ENCODE measurements around the gene FNDC10. TPM values are rescaled to one million over a fixed set of nuclear protein-coding genes. Genes with fewer than 3 reads are reported as not detected.
A peak's percentile ranks its signal among the peaks of the same experiment; 100 is the strongest.
"Not testable (repeated sequence)": the region's sequence is repeated elsewhere in the genome, so short reads cannot be mapped to it uniquely, and the experiment has no call there.

Gene FNDC10
- total RNA-seq, 1 donor from 2014 or later = 2.4 TPM

DNA sequence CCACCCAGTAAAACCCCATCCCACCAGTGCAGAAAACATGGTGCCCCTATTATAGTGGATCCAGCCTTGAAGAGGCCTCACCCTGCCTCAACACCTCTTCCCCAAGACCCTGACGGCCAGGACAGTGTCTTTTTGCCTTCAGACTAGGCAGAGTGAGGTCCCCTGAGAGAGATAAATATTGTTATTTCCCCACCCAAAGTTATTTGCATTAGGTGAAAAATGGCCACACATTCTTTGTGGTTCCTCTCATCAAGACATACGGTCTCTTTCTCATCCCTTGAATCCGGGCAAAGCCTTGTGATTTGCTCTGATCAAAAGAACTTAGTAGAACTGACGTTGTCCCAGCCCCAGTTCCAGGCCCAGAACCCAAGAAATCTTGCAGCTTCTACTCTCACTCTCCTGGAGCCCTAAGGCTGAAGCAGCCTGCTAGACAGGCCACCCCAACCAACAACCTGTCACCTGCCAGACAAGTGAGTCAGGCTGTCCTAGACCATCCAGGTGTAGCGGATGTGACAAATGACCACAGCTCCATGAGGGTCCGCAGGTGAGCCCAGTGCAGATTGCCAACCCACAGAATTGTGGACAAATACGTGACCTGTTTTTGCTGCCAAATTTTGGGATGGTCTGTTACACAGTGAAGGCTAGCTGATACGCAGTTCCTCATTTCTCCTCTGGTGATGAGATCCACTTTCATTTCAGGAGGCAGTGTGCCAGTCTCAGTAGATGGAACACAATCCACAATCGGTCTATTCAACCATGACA, 17.2 kb downstream of the FNDC10 start:
- intact Hi-C loops (cut with DNase I) = no loop called here
- DNase-seq (ENCODE audit: low spot score) = no peak
- ATAC-seq = no peak

DNA sequence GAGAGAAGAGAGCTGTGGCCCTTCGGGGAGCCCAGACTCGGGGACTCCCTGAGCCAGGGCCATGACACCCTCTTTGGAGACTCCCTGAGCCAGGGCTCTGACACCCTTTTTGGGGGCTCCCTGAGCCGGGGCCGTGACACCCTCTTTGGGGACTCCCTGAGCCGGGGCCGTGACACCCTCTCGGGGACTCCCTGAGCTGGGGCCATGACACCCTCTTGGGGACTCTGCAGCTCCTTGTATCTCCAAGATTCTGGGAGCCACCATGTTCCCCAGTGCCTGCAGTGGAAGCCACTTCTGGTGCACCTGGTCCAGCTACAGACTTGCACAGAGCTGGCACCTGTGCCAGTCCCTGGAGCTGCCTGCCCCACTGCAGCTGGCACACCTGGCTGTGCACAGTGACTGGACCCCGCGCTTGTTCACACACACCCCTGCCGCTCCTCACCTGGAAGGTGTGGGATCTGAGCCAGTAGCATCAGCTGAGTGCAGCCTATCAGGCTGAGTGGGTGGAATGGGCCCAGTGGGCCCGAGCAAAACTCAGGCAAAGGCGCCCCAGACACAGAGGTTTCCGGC, 21.5 kb downstream of the FNDC10 start:
- ATAC-seq = no peak
- intact Hi-C loops (cut with DNase I) = no loop called here

DNA sequence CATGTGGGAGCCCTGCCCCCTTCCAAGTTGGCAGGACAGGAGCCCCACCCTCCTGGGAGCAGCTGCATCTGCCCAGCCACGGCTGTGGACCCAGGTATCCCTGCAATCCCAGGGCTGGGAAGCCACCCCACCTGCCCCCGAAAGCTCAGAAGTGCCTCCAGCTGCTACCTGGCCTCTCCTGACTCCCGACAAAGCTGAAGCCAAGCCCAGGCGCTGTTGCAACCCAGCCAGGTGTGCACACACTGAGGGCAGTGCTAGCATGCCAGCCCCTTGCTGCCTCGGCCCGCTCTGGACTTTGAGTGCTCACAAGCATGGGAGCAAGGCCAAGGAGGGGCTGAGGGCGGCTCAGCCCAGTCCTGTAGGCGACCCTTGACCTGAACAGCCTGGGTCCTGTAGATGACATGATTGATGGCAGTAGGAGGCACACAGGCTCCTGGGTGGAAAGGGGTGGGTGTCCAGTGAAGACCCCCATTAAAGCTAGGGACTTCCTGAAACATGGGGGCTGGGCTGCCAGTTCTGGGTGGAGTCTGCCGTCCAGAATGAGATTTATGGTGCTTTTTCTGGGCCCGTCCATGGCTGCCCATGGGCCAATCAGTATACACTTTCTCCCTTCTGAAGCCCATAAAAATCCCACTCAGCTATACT, 22.4 kb downstream of the FNDC10 start:
- intact Hi-C loops (cut with DNase I) = no loop called here
- DNase-seq (ENCODE audit: low spot score) (no peak), ATAC-seq (no peak)

More for the DNA sequence above, 21.5 kb downstream of the FNDC10 start:
- no peak for DNase-seq (ENCODE audit: low spot score)

DNA sequence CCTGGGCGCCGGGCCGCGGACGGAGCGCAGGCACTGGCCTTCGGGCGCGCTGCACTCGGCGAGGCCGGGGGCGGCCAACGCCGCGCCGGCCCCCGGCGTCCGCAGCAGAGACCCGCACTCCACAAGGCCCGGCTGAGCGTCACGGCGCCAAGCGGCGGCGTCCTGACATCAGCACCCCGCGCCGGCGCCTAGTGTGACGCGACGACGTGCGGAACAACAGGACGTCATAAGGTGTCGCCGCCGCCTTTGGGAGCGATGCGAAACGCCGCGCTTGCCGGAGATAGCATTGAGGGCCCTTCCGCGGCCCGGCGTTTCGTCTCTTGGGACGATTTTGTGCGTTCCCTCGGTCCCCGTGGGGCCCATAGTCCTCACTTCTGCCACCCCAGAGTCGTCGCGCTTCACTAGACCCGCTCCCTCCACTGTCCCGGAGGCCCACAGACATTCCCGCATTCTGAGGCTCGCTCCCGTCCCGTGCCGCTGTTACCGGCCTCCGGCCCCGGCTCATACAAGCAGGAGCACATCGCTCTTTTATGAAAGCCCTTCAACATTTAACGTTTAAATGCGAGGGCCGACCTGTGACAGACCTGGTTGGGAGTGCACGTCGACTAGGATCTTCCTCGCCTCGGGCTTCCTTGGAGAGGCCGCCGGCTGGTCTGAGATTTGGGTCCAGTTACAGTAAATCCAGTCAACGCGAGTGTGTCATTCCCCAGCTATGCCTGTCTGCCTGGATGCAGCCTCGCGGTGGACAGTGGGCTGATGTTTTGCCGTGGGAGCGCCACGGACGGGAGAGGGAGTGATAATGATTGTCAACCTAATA, 25.0 kb downstream of the FNDC10 start, which contains the start of gene SSU72:
Gene SSU72 (minus strand): TSS at position 143 of the 817 bp plus-strand sequence. CDS start 306 bp downstream, outside the sequence.
- ATAC-seq (peak; percentile 98), DNase-seq (ENCODE audit: low spot score) (peak; percentile 95)
- intact Hi-C loops (cut with DNase I) = no loop called here

DNA sequence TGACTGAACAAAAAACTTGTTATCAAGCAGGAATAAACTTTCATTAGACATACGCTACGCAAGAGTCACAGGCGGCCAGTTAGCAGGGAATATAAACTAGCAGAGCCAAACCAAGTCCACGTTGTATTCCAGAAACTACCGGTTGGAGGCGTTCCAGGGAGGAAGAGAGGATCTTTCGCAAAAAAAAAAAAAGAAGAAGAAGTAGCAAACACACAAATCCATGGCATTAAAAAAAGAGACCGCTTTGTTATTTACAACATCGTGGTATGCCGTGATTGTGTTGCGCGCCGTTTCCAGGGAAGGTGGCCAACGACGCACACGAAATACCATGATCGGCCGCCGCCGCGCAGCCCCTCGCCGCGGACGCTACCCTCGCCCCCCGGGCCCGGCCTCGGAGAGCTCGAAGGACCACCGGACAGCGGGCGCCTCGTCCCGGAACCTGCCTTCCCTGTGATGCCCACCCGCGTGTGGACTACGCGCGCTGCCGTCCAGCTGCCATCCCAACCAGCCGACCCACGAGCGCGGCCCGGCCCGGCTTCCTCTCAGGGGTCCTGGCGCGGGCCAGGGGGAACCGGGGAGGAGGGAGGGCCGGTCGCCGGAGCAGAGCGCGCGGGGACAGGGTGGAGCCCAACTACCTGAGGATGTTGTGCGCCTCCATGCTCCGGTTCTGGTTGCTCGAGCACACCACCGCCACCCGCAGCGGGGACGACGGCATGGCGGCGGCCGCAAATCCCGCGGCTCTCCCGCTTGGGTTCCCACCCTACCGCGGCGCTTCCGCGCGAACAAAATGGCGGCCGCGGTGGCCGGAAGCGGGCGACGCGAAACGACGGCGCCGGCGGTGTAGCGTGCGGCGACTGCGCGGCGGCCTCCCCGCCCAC, 25.9 kb downstream of the FNDC10 start:
- ATAC-seq = peak; percentile 59
- intact Hi-C loops (cut with DNase I) = no loop called here
- DNase-seq (ENCODE audit: low spot score) = peak; percentile 78

DNA sequence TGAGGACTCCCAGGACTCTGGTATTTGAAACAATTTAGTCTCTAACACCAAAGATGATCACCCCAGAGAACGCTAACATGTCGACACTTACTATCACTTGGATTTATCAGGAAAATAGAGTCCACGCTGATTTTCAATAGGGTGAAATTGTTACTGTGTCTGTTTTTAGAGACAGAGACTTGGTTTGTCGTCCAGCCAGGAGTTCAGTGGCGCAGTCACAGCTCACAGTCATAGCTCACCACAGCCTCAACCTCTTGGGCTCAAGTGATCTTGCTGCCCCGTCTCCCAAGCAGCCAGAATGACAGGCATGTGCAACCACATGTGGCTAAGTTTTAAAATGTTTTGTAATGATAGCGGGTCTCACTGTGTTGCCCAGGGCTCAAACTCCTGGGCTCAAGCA, 30.6 kb downstream of the FNDC10 start:
- intact Hi-C loops (cut with DNase I) = no loop called here
- DNase-seq (ENCODE audit: low spot score) (no peak), ATAC-seq (no peak)

DNA sequence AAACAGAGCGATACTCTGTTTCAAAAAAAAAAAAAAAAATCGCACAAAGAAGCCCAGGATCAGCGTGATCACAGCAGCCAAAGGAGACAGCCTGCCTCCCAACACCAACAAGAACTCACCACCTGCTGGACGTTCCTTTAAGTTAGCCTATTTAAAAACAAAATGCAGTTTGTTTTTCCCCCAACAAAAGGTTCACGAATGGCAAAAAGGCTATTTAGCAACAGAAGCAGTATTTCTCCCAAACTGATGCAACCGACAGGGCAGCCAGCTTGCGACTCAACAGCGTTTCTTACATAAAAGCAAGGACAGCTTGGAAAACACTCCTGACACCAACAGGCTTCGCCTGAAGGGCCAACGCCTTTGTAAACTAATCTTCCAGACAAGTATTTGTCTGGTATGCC, 32.0 kb downstream of the FNDC10 start:
- ATAC-seq (no peak), DNase-seq (ENCODE audit: low spot score) (no peak)
- intact Hi-C loops (cut with DNase I) = no loop called here

DNA sequence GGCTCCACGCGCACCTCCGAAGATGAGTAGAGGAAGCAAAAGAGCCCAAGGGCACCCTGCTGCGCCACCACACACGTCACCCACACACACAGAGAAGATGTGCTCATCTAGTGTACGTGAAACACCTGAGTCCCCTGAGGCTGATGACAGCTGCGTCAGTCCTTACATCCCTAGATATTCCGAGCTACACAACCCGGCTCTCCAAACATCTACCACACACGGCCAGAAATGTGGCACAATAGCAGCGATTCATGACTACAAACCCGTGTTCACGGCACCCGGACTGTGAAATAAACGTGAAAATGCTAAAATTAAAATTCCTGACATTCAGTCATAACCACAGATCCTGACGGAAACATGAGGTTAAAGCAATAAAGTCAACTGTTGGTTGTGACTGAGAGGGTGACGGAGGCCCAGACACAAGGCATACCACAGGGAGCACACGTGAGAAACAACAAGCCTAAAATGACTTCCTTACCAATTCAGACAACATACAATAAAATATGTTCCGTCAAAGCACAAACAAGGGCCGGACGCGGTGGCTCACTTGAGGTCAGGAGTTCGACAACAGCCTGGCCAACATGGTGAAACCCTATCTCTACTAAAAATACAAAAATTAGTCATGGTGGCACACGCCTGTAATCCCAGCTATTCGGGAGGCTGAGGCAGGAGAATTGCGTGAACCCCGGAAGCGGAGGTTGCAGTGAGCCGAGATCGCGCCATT, 32.6 kb downstream of the FNDC10 start:
- intact Hi-C loops (cut with DNase I) = no loop called here
- no peak for ATAC-seq
- DNase-seq (ENCODE audit: low spot score) = no peak

DNA sequence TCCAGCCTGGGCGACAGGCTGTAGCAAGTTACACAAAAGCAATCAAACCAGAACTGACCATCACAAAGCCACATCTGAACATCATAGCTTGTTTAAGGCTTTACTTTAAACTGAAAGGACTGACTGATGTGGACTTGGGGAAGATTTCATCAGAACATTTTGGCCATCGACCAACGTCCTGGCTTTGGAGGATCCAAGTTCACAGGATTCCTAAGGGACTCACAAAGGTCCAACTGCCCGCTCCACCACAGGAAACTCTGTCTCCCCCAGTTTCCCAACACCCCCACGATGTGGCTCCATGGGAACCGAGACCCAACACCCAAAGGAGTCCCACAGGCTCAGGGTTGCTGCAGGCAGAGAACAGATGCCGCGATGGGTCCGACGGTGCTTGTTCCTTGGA, 34.6 kb downstream of the FNDC10 start:
- peak; percentile 23 for ATAC-seq
- intact Hi-C loops (cut with DNase I) = no loop called here
- no peak for DNase-seq (ENCODE audit: low spot score)

DNA sequence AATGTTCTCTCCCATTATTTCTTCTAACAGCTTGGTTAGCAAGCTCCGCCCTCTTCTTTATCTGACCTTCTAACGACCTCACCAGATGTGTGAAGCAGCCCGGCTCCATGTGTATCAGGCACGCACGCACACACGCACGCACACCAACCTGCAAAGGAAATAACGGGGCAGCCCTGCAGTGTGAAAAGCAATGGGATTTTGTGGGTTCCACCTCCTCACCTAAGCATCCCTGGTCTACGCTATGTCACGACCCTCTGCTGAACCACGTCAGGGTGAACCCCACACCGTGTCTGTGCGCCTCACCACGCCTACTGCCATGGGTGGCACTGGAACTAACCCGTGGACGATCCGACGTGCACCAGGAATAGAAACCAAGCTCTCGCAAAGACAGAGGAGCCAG, 35.7 kb downstream of the FNDC10 start:
- DNase-seq (ENCODE audit: low spot score) (no peak), ATAC-seq (peak; percentile 14)
- intact Hi-C loops (cut with DNase I) = no loop called here

DNA sequence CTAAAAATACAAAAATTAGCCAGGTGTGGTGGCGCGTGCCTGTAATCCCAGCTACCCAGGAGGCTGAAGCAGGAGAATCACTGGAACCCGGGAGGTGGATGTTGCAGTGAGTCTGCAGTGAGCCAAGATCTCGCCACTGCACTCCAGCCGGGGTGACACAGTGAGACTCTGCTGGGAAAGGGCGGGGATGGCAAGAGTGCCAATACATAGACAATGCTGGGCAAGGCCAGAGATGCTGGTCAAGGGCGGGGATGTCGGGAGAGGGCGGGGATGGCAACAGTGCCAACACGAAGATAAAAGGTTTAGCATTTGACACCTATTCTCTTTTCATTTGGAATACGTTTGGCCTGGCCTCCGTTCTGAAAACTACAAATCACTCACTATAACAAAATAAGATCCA, 36.2 kb downstream of the FNDC10 start:
- DNase-seq (ENCODE audit: low spot score) (no peak), ATAC-seq (no peak)
- intact Hi-C loops (cut with DNase I) = no loop called here

DNA sequence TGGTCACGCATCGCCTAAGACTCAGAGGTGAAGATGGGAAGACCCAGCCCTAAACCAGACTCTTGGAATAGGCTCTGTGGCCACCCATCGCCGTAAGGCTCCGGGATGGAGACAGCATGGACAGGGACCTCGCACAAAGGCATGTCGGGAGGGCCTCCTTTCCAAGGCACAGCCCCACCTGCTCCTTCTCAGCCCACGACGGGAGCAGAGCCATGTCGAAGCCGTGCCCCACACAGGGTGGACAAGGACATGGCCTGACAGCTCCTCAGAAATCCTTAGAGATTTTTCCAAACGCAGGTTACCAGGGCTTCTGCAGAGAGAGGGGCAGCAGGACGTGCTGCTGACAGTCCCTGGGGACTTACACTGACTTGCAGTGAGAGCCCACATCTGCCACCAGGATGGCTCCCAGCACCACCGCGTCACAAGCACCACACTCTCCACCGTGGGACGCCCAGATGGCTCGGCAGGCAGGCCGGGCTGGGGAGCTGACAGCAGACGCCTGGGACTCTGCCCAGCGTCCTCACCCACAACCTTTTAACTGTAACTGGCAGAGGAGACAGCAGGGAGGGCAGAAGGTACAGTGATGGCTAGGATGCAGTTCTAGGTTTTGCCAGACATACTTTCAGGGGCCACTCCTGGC, 37.3 kb downstream of the FNDC10 start:
- no peak for ATAC-seq
- DNase-seq (ENCODE audit: low spot score) = no peak
- intact Hi-C loops (cut with DNase I) = no loop called here

DNA sequence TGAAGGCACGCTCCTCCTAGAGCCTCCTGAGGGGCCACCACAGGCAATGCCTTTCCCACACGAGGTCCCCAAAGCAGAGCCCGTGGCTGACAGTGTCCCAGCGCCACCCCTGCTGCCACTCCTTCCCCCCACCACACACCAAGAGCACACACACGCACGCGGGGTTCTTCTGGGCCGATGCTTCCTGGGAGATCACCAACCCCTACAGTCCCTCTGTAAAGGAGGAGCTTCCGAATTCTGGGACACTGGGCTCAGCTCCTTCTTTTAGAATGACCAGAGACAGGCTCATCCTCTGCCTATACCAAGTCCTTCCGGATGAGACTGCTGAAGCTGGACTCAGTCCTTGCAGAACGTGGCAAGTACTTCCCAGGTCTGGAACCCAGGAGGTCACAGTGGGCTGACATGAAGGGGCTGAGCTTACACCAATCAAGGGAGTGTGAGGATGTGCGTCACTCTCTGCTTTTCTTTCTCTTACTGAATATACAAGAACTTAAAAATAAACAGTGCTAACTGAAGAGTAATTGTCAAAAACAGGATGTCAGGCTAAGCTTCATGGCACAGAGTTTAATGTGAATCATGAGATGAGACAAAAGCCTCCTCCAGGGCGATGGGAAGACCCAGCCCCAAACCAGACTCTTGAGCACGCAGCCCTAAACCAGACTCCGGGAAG, 38.0 kb downstream of the FNDC10 start:
- no peak for ATAC-seq
- intact Hi-C loops (cut with DNase I) = no loop called here
- DNase-seq (ENCODE audit: low spot score) = no peak

DNA sequence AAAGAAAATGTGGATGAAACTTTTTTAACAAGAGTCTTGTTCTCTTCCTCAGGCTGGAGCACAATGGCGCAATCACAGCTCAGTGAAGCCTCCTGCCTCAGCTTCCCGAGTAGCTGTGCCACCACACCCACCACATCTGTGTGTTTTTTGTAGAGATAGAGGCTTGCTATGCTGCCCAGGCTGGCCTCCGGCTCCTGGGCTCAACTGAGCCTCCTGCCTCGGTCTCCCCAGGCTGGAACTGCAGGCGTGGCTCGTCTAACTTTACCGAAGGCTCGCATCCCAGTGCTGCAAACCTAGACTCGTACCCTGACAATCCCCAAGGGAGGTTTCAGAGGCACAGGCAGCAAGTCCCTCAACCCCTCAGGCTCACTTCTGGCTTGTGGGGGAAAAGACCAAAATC, 39.8 kb downstream of the FNDC10 start:
- DNase-seq (ENCODE audit: low spot score) (no peak), ATAC-seq (no peak)
- intact Hi-C loops (cut with DNase I) = no loop called here

DNA sequence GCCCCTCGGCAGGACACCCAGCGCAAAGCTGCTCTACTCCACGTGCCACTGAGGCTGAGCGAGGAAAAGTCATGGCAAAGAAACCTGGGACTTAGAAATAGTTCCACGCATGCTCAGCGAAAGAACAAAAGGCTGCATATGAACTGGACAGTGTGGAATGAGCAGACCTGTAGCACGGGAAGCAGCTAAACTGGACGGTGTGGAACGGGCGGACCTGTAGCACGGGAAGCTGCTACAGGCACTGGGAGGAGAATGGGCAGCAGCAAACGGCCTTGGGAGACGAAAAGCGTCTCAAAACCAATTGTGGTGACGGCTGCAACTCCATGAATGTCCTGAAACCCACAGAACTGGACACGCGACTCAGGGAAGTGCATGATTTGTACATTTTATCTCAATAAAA, 40.9 kb downstream of the FNDC10 start:
- ATAC-seq (no peak), DNase-seq (ENCODE audit: low spot score) (no peak)
- intact Hi-C loops (cut with DNase I) = no loop called here

DNA sequence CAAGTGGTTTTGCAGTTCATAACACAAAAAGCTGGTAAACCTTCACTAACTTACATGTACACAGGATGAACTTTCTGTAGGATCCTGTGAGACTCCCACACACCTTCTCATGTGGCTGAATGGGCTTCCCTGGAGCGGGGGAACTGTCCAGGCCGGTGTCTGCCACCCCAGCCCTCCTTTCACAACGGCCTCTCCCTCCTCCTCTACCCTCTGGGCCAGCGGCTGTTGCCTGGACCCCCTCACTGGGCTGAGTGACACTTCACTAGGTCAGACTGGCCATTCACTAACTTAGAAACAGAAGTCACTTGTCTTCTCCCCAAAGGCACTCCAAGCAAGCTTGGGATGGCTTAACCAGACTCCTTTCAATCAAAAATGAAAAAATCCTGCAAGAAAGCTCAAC, 41.3 kb downstream of the FNDC10 start:
- no peak for DNase-seq (ENCODE audit: low spot score)
- intact Hi-C loops (cut with DNase I) = no loop called here
- ATAC-seq = no peak

DNA sequence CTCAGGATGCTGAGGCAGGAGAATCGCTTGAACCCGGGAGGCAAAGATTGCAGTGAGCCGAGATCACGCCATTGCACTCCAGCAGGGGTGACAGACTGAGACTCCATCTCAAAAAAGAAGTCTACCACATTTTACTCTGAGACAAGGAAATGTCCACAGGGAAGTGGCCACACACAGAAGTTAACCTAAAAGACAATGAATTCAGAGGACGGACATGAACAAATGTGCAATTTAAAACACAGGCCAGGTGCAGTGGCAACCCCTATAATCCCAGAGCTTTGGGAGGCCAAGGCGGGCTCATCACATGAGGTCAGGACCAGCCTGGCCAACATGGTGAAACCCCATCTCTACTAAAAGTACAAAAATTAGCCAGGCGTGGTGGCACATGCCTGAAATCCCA, 42.2 kb downstream of the FNDC10 start:
- ATAC-seq; DNase-seq (ENCODE audit: low spot score); intact Hi-C loops (cut with DNase I): not testable (repeated sequence)

All from sciatic nerve (tissue), 2 donors.